ENCODE data around the gene SLC4A3.

Gene SLC4A3, protein sequence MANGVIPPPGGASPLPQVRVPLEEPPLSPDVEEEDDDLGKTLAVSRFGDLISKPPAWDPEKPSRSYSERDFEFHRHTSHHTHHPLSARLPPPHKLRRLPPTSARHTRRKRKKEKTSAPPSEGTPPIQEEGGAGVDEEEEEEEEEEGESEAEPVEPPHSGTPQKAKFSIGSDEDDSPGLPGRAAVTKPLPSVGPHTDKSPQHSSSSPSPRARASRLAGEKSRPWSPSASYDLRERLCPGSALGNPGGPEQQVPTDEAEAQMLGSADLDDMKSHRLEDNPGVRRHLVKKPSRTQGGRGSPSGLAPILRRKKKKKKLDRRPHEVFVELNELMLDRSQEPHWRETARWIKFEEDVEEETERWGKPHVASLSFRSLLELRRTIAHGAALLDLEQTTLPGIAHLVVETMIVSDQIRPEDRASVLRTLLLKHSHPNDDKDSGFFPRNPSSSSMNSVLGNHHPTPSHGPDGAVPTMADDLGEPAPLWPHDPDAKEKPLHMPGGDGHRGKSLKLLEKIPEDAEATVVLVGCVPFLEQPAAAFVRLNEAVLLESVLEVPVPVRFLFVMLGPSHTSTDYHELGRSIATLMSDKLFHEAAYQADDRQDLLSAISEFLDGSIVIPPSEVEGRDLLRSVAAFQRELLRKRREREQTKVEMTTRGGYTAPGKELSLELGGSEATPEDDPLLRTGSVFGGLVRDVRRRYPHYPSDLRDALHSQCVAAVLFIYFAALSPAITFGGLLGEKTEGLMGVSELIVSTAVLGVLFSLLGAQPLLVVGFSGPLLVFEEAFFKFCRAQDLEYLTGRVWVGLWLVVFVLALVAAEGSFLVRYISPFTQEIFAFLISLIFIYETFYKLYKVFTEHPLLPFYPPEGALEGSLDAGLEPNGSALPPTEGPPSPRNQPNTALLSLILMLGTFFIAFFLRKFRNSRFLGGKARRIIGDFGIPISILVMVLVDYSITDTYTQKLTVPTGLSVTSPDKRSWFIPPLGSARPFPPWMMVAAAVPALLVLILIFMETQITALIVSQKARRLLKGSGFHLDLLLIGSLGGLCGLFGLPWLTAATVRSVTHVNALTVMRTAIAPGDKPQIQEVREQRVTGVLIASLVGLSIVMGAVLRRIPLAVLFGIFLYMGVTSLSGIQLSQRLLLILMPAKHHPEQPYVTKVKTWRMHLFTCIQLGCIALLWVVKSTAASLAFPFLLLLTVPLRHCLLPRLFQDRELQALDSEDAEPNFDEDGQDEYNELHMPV

DNA sequence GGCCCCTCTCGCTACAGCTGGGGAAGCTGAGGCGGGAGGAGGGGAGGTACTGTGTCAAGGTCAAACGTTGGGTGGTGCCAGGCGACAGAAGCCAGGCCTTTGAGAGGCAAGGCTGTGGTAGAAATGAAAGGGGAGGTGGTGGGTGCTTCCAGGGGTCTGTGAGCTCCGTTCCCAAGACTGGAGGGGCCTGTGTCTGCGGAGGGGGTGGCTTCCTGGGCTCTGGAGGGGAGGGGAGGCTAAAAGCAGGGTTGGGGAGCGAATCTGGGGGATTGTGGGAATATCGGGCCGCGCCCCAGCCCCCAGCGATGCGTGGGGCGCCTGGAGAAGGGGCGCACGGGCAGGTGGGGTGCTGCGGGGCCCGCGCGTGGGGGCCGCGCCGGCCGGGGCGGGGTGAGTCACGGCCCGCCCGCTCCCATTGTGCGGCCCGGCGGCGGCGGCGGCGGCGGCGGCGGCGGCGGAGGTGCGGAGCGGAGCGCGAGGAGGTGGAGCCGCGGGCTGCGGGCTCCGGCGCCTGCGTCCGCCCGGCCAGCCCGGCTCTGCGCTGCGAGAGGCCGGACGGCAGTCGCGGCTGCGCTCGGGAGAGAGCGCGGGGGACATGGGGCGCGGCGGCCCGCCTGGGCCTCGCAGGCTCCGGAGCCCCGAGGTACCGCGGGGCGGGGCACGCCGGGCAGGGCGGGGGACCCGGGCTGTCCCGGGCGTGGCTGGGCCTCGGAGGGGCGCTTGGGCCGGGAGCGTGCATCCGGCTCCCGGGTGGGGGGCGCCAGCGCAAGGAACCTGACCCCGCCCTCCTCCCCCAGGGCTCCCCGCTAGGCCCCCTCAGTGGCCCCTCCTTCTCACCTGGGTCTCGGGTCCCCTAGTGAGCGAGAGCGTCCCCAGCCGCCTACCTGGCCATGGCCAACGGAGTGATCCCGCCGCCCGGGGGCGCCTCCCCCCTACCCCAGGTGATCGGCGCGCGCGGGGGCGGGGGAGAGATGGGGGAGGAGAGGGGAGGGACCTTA is at the start of gene SLC4A3:
Gene SLC4A3, plus strand, starts transcription at position 528 of the 998 bp plus-strand sequence. Its CDS starts 363 bp downstream, at position 891.
- peak; percentile 72 for DNase-seq (ENCODE audit: low spot score)

DNA sequence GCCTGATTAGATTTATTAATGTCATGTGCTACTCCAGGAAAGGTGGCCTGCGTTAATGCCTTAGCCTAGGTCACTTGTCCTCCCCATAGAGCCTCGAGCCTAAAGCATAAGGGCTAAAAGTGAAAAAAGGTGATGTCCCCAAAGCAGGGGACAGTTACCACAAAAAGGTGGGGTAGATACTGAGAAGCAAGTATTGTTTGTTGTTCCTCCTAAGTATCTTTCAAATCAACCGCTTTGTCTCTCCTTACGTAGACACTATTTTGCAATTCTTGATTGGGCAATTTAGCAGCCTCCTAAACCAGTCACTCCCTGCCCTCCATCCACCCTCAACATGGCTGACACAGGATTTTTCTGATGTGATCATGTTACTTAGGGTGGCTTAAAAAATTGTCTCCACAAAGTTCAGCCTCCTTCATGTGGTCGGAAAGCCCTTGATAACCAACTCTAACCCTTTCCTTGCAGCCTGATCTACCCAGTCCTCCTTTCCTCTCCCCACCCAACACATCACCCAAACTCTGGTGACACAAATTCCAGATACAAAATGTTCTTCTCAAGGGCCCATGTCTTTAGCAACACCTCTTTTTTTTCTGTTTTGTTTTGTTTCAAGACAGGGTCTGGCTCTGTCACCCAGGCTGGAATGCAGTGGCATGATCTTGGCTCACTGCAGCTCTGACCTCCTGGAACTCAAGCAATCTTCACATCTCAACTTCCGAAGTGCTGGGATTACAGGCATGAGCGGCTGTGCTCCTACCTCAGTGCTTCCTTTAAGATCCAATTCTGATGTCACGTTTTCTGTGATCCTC is 48.4 kb upstream of the SLC4A3 start:
- DNase-seq (ENCODE audit: low spot score), result no peak

DNA sequence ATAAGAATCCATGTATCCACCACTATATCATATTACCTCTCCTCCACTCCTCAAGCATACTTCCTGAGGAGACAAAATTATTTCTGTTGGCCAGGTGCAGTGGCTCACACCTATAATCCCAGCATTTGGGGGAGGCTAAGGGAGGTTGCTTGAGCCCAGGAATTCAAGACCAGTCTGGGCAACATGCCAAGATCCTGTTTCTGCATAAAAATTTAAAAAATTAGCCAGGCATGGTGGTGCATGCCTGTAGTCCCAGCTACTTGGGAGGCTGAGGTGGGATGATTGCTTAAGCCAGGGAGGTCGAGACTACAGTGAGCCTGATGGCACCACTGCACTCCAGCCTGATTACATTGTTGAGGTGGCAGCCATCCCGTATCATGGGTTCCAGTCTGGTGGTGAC is 46.1 kb upstream of the SLC4A3 start:
- no peak for DNase-seq (ENCODE audit: low spot score)

DNA sequence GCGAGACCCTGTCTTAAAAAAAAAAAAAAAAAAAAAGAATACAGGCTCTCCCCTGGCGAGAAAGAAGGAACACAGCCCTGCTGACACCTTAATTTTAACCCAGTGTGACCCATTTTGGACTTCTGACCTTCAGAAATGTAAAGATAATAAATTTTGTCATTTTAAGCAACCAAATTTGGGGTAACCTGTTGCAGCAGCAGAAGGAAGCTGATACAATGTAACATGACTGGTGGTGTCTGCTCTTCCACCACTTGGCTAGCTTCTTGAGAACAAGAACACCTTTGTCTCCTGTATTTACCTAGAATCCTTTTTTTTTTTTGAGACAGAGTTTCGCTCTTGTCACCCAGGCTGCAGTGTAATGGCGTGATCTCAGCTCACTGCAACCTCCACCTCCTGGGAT is 36.3 kb upstream of the SLC4A3 start:
- DNase-seq (ENCODE audit: low spot score), result no peak

DNA sequence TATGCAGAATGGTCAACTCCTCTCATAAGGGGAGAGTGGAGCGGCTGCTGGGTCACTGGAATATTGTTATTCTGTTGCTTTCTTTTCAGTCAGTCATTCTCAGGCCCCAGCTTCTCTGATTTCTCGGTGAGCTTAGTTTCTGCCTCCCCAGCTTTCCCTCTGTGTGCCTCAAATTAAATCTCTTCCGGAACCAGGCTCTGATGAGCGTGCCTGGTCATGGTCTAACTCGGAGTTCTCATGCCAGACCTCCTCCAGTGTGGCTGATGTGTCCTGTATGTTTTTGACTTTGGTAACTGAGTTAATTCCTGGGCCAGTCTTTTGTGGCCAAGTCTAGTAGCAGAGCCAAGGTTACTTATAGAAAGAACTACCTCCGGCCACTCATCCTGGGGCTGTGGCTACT is 34.7 kb upstream of the SLC4A3 start:
- no peak for DNase-seq (ENCODE audit: low spot score)

DNA sequence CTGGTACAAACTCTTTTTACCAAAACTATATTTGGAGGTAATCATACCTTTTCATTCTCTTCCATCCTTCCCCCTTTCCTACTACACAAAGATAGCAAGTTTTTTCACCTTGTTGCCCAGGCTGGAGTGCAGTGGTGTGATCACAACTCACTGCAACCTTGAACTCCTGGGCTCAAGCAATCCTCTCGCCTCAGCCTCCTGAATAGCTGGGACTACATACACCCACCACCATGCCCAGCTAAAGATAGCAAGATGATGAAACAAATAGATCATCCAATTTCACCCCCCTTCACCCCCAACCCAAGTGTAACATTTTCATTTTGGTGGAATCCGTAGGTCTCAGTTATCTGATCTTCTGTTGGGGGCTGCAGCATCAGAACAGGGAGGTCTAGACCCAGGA is 34.3 kb upstream of the SLC4A3 start:
- no peak for DNase-seq (ENCODE audit: low spot score)

DNA sequence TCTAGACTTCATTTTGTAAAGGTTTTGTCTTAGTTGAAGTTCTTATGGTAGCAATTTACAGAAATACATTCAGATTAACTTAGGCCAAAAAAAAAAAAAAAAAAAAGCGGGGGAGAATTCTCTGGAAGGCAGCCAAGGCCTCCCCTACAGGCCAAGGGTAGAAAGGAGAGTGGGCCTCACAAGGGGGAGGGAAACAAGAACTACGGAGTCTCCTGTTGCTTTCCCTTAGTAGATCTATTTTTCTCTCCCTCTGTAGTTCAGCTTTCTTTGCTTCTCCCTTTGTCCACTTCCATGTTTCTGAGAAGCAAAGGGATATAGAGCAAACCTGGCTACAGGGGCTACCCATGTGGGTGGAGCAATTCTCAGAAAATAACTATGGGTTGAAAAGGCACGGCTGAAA is 32.2 kb upstream of the SLC4A3 start:
- no peak for DNase-seq (ENCODE audit: low spot score)

DNA sequence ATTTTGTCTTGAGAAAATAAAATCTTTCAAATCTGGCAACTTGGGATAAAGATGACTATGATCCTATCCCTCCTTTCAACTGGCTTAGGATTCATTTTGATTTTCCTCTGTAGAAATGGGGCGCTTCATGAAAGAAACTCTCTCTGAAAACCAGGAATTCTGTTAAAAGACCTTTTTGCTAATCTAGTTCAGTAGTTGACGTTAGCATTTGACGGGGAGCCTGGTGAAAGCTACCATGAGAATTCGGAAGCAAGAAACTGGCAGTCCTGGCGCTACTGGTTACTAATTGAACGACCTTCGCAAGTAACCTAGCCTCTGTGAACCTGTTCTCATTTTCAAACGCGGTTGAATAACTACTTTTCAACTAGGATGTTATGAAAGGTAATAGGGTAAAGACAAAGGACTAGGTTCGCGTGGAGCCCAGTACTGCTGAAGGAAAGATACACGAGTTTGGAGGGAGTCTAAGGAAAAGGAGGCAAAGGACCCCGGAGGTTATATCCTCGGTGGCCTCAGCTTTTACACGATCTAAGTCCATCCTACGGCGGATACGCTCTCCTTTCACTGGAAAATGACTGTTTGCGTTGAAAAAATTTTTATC is 30.4 kb upstream of the SLC4A3 start:
- DNase-seq (ENCODE audit: low spot score), result no peak

DNA sequence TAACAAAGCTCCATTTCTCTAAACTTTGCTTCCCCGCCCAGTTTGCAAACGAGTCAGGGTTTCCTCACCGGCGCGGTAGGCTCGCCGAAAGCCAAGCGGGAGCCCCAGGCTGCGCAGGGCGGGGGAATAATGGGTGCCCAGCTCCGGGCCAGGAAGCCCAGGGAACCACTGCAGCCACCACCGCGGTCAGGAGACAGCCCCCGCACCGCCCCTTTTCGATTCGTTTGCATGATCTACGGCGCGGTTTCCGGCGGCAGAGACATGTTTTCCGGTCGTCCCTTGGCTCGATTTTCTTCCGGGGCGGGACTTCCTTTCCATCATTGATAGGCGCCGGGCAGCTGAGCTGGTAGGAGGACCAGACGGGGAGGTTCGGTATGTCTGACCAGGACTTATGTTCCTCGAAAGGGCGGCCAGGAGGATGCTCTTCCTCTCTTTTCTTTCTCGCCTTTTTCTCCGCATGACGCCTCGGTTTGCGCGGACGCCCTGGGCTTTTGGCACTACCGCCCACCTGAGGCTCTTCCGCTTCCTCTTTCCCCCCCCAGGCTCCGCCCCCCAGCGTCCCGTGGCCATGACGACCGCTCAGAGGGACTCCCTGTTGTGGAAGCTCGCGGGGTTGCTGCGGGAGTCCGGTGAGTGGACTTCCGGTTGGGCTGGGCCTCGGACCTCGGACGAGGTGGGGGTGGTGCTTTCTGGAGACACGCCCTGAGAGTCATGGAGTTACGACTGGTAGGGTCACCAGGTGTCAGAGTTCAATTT is 29.7 kb upstream of the SLC4A3 start, which contains the start of gene STK11IP:
Gene STK11IP, plus strand, starts transcription at position 306 of the 756 bp plus-strand sequence. Its CDS starts 263 bp downstream, at position 569.
- DNase-seq (ENCODE audit: low spot score), result peak; percentile 97

DNA sequence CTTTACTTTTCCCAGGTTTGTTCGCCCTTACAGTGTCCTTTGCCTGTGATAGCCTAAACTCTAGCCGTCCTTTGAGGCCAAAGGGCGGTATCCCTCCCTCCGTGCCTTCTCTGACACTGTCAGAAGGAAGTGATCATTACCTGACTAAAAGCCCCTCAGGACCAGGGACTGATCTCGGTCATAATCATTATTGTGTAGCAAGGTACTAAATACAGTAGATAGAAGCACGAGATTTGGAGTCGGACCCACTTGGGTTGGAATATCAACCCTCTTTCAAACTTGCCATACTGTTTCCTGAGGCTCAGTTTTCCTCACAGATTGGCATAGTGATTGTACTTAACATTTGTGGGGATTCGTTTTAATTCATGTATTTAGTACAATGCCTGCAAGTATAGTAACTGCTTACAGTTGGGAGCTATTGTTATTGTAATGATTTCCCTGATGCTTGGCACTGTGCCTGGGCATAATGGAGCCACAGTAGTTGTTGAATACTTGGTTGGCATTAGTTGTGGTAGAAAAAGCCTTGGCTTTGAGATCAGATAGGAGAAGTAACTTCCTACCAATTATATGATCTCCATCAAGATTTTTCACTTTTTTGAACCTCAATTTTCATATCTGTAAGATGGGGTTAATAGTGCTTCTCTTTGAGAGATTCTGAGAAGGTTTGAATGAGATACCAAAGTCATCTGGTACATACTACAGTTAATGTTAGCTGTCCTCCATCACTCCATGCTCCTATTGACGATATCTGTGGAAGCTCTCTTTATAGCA is 28.9 kb upstream of the SLC4A3 start:
- no peak for DNase-seq (ENCODE audit: low spot score)

DNA sequence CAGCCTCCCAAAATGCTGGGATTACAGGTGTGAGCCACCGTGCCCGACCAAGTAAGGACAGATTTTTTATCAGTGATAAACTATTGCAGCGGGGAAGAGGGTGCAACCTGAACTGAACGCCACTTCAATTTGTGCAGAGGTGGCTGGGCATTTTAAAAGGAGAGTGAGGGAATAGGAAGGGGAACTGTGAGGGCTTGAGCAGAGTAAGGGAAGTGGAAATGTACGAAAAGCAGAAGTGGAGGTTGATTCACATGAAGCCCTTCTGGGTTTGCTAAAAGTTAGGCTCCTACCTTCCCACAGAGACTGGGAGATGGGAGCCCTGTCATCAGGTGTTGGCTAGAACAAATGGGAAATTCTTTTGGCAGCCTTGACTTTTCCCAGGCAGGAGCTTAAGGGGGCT is 23.7 kb upstream of the SLC4A3 start:
- DNase-seq (ENCODE audit: low spot score), result no peak

DNA sequence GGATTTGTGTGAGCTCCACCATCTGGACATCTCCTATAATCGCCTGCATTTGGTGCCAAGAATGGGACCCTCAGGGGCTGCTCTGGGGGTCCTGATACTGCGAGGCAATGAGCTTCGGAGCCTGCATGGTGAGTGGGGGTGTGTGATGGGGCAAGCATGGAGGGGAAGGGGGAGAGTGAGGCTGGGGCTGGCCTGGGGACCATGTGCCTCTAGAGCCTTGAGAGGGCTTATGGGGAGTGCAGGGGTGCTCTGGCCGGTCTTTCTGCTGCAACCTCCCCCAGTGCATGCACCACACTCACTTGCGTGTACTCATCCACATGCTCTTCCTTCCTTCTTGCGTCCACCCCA is 21.8 kb upstream of the SLC4A3 start:
- no peak for DNase-seq (ENCODE audit: low spot score)

DNA sequence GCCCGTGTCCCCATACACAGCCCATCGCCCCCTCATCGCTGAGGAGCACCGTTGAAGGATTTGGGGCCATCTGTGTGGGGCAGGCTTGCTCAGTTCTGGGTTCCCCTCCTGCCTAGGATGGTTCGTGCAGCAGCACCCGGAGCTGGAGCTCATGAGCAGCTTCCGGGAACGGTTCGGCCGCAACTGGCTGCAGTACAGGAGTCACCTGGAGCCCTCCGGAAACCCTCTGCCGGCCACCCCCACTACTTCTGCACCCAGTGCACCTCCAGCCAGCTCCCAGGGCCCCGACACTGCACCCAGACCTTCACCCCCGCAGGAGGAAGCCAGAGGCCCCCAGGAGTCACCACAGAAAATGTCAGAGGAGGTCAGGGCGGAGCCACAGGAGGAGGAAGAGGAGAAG is 19.5 kb upstream of the SLC4A3 start:
- no peak for DNase-seq (ENCODE audit: low spot score)

DNA sequence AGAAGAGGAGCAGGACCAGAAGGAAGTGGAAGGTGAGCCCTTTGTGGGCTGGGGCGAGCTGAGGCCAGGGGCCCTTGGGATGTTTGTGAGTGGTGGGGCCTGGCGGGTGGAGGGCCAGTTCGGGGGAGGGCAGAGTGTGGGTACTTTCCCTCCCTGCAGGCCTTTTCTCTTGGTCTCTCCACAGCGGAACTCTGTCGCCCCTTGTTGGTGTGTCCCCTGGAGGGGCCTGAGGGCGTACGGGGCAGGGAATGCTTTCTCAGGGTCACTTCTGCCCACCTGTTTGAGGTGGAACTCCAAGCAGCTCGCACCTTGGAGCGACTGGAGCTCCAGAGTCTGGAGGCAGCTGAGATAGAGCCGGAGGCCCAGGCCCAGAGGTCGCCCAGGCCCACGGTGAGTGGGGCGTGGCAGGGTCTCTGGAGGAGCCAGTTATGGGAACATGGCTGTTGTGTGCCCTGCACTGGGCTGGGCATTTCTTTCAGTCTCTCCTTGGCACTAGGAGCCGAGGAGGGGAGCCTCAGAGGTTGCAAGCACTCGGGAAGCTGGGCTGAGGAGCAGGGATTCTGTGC is 18.9 kb upstream of the SLC4A3 start:
- no peak for DNase-seq (ENCODE audit: low spot score)

DNA sequence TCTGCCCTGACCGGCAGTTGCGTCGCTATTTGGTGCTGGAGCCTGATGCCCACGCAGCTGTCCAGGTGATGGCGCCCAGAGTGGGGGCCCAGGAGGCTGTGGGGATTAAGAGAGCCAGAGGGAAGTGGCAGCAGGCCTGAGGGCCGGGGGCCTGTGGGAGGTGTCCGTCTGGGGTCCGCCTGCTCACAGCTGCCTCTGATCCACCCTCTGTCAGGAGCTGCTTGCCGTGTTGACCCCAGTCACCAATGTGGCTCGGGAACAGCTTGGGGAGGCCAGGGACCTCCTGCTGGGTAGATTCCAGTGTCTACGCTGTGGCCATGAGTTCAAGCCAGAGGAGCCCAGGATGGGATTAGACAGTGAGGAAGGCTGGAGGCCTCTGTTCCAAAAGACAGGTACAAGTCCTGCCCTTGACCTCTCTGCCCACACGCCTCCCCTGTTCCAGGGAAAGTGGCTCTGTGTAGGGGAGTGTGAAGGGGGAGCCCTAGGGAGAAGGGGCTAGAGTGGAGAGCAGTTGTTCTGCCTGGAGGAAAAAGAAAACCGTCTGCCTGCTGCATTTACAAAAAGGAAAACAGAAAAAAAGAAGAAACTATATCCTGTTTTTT is 18.2 kb upstream of the SLC4A3 start:
- no peak for DNase-seq (ENCODE audit: low spot score)

DNA sequence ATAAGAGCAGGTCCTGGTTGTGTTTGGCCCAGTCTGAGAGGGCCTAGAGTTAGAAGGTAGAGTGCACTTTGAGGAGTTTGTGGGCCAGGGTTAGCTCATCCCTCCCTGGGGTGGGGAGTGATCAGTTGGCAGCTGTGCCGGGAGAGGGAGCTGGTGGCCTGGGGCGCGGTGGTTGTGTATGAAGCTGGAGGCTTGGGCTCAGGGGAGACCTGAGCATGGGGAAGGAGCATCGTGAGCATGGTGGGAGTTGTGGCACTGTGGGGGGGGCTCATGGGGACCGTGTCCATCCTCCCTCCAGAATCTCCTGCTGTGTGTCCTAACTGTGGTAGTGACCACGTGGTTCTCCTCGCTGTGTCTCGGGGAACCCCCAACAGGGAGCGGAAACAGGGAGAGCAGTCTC is 16.1 kb upstream of the SLC4A3 start:
- DNase-seq (ENCODE audit: low spot score), result no peak

DNA sequence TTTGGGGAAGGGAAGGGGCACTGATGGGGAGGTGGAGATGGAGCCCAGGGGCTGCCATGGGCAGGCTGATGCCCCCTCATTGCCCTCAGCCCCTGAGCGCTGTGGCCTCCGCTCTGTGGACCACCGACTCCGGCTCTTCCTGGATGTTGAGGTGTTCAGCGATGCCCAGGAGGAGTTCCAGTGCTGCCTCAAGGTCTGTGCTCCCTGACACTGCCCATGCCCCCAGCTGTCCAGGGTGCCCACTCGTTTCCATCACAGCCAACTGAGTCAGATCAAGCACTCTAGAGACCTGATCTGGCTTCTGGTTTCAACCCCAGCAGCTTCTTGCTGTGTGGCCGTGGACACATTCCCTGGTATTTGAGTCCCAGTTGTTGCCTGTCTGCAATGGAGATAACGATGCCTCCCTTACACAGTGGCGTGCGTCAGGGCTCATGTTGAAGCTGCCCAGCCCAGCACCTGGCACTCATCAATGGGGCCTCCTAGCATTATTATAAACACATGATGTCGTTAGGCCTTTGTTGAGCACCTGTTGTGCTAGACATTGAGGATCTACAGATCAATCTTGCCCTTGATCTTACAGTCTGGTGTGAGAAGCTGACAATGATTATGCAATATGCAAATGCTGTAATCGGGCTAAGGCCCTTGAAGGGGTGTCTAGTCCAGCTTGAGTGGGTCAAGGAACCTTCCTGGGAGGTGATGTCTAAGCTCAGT is 15.4 kb upstream of the SLC4A3 start:
- no peak for DNase-seq (ENCODE audit: low spot score)
